Body of pancreas (tissue), 4 donors: Measurements from ENCODE around the gene DPT.

Experiments
- CTCF ChIP-seq, 7 experiments: fragments of 450-650 bp in 4 of 7; fragments of 200-600 bp in 3 of 7; sonication (generic) in 3 of 7; IDR thresholded peaks; one replicate each; pipeline ENCODE4 v1.5.1; 2016 to 2019; ENCODE audit warnings: antibody characterized with exemption in 7 of 7
- POLR2A ChIP-seq, 3 donors: fragments of 450-650 bp; IDR thresholded peaks; one replicate each; pipeline ENCODE4 v1.6.1; 2016; ENCODE audit warnings: antibody characterized with exemption in 3 of 3, mild to moderate bottlenecking in 2 of 3

- TF ChIP-seq CTCF (IDR thresholded peaks at IDR 0.05) (peak in 1 of 7 experiments; percentile 4), POLR2A (IDR thresholded peaks at IDR 0.05) (no peak)
These were observed 5.9 kb upstream of the DPT start for GRCh38 chr1:168734946-168735345.
